ENCODE measurements around the gene HS3ST3B1. TPM values are rescaled to one million over a fixed set of nuclear protein-coding genes. Genes with fewer than 3 reads are reported as not detected.

HS3ST3B1 gene
- total RNA-seq, 1 experiment from 2014 or later: 22.3 TPM

GRCh38 chr17:14305785-14306496 lies 5.1 kb downstream of the HS3ST3B1 start (continued):
- TF ChIP-seq ZNF425 (CRISPR knock-in tag; conservative IDR thresholded peaks at IDR 0.05) (no peak), ZNF423 (CRISPR knock-in tag; IDR thresholded peaks at IDR 0.05) (no peak), PREB (CRISPR knock-in tag; IDR thresholded peaks at IDR 0.05; ENCODE audit: borderline replicate concordance) (no peak), OVOL2 (CRISPR knock-in tag; IDR thresholded peaks at IDR 0.05; ENCODE audit: borderline replicate concordance) (no peak), IRF1 (CRISPR knock-in tag; IDR thresholded peaks at IDR 0.05) (no peak), ZNF671 (CRISPR knock-in tag; IDR thresholded peaks at IDR 0.05) (no peak), FOXJ3 (CRISPR knock-in tag; IDR thresholded peaks at IDR 0.05; ENCODE audit: borderline replicate concordance) (no peak)

- H3K27ac Mint-ChIP-seq: no peak overlapping the region
- H3K4me1 Mint-ChIP-seq: peaks cover 68% of the 10 kb centered on the region
- DNase-seq (ENCODE audit: low spot score) (no peak), ATAC-seq (no peak)
- peaks cover 42% of the 10 kb centered on the region for H3K27me3 Mint-ChIP-seq (ENCODE audit: low read depth)
- CTCF ChIA-PET: no interaction called here
- no peaks in the 10 kb centered on the region for H3K9me3 Mint-ChIP-seq
- peak overlapping the region; percentile 26; the same call in 1 of the 2 replicates for H3K4me3 Mint-ChIP-seq
- TF ChIP-seq ZNF138 (CRISPR knock-in tag; conservative IDR thresholded peaks at IDR 0.05) (no peak), SOX15 (CRISPR knock-in tag; IDR thresholded peaks at IDR 0.05) (no peak), NFE2L1 (CRISPR knock-in tag; IDR thresholded peaks at IDR 0.05) (no peak), CTCF (IDR thresholded peaks at IDR 0.05) (no peak), USF2 (CRISPR knock-in tag; IDR thresholded peaks at IDR 0.05) (no peak), ZNF512 (CRISPR knock-in tag; IDR thresholded peaks at IDR 0.05; ENCODE audit: borderline replicate concordance) (no peak), JAZF1 (CRISPR knock-in tag; IDR thresholded peaks at IDR 0.05) (no peak)
- no peaks in the 10 kb centered on the region for H3K36me3 Mint-ChIP-seq
- POLR2A ChIA-PET: no interaction called here
Measured at GRCh38 chr17:14306596-14306995, 5.7 kb downstream of the HS3ST3B1 start.

GRCh38 chr17:14307560-14308024 lies 6.7 kb downstream of the HS3ST3B1 start:
- Mint-ChIP-seq H3K27ac (0 out of 2 replicates have a peak overlapping the region, but pooled peaks have one; percentile 50), H3K4me1 (peaks cover 78% of the 10 kb centered on the region), H3K4me3 (peak overlapping the region; percentile 32), H3K27me3 (ENCODE audit: low read depth) (peaks cover 34% of the 10 kb centered on the region), H3K36me3 (no peaks in the 10 kb centered on the region), H3K9me3 (no peaks in the 10 kb centered on the region)
- ChIA-PET CTCF (no interaction called here), POLR2A (no interaction called here)
- DNase-seq (ENCODE audit: low spot score) (no peak), ATAC-seq (no peak)
- no peak for TF ChIP-seq SMAD3 (CRISPR knock-in tag; IDR thresholded peaks at IDR 0.05; ENCODE audit: borderline replicate concordance)
- TF ChIP-seq GABPB1 (CRISPR knock-in tag; IDR thresholded peaks at IDR 0.05): no peak
- TF ChIP-seq NR1H2 (CRISPR knock-in tag; IDR thresholded peaks at IDR 0.05): no peak
- TF ChIP-seq ZNF423 (CRISPR knock-in tag; IDR thresholded peaks at IDR 0.05): no peak
- no peak for TF ChIP-seq ETV6 (CRISPR knock-in tag; IDR thresholded peaks at IDR 0.05)
- no peak for TF ChIP-seq TP53 (CRISPR knock-in tag; IDR thresholded peaks at IDR 0.05)
- no peak for TF ChIP-seq MYBL2 (CRISPR knock-in tag; IDR thresholded peaks at IDR 0.05)
- TF ChIP-seq TEAD1 (CRISPR knock-in tag; IDR thresholded peaks at IDR 0.05): no peak
- TF ChIP-seq RELA (CRISPR knock-in tag; IDR thresholded peaks at IDR 0.05; ENCODE audit: borderline replicate concordance): no peak
- no peak for TF ChIP-seq RORB (CRISPR knock-in tag; IDR thresholded peaks at IDR 0.05)
- no peak for TF ChIP-seq ATF3 (CRISPR knock-in tag; conservative IDR thresholded peaks at IDR 0.05)
- no peak for TF ChIP-seq ELF4 (CRISPR knock-in tag; IDR thresholded peaks at IDR 0.05; ENCODE audit: low read depth)
- no peak for TF ChIP-seq ZNF416 (CRISPR knock-in tag; IDR thresholded peaks at IDR 0.05)
- TF ChIP-seq MXD4 (CRISPR knock-in tag; IDR thresholded peaks at IDR 0.05; ENCODE audit: borderline replicate concordance): no peak

All from WTC11 (cell line).